BJ (cell line): ENCODE data around the gene CA10. TPM values are rescaled to one million over a fixed set of nuclear protein-coding genes. Genes with fewer than 3 reads are reported as not detected.

ENCODE experiments used
- CTCF ChIA-PET: fragments of 350-600 bp; formaldehyde crosslinking; extraction: SDS; loops from one replicate; lab custom pipeline; 2021; ENCODE audit warnings: antibody characterized with exemption, inconsistent platforms; lab: Yijun Ruan, JAX
- POLR2A ChIA-PET: fragments of 300-600 bp; sonication (Branson Sonifier 250); formaldehyde crosslinking; extraction: SDS; loops from one replicate; lab custom pipeline; 2021; ENCODE audit warnings: antibody characterized with exemption; lab: Charles Lee
- DNase-seq: peaks from one replicate; pipeline ENCODE4 v3.0.0-alpha.2; 2011; ENCODE audit warnings: low read depth
- H3K27me3 ChIP-seq: 2 replicates; pipeline ENCODE4 v1.6.0; 2011; ENCODE audit warnings: low read length; ENCODE audit not compliant: control insufficient read depth, insufficient read depth
- H3K36me3 ChIP-seq: 2 replicates; pipeline ENCODE4 v1.5.1; 2011; ENCODE audit warnings: low read length; ENCODE audit not compliant: control insufficient read depth, insufficient read depth
- H3K4me3 ChIP-seq: 2 replicates; pipeline ENCODE4 v1.5.1; 2011; ENCODE audit warnings: low read depth, mild to moderate bottlenecking, control low read depth, low read length
- CTCF ChIP-seq: IDR thresholded peaks from 2 replicates; pipeline ENCODE4 v1.5.1; 2011; ENCODE audit warnings: low read depth, mild to moderate bottlenecking, control low read depth, inconsistent platforms, low read length, moderate library complexity; ENCODE audit not compliant: insufficient read depth
- polyA plus RNA-seq: library from polyadenylated mRNA; depleted of rRNA; stranded (reverse); fragments of >200 nt; gene quantifications from 2 replicates; pipeline ENCODE4 v1.2.3, GENCODE V29; 2011

Gene CA10
- polyA plus RNA-seq, 1 experiment = not detected

- DNase-seq = no peak
- ChIA-PET CTCF (no interaction called here), POLR2A (no interaction called here)
- Histone ChIP-seq H3K4me3 (no peak overlapping the region), H3K36me3 (no peaks in the 10 kb centered on the region), H3K27me3 (no peaks in the 10 kb centered on the region)
- TF ChIP-seq CTCF = no peak
Measured at GRCh38 chr17:51935477-51935876, 223.0 kb downstream of the CA10 start.

- no peak for TF ChIP-seq CTCF
- no peak for DNase-seq
- no peaks in the 10 kb centered on the region for H3K36me3 ChIP-seq
- CTCF ChIA-PET = no interaction called here
- H3K27me3 ChIP-seq = no peaks in the 10 kb centered on the region
- no peak overlapping the region for H3K4me3 ChIP-seq
- POLR2A ChIA-PET = no interaction called here
Measured at GRCh38 chr17:51933647-51934046, 224.9 kb downstream of the CA10 start.

DNA sequence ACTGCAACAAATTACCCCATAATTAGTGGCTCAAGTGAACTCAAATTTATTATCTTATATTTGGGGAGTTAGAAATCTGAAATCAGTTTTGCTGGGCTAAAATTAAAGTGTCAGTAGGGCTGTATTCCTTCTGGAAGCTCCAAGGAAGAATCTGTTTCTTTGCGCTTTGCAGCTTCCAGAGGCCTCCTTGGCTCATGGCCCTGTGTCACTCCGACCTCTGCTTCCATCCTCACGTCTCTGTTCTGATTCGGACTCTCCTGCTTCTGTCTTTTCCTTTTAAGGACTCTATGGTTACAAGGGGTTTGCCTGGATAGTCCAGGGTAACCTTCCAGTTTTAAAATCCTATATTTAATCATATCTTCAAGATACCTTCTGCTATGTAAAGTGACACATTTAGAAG lies 232.1 kb downstream of the CA10 start:
- no peak for DNase-seq
- POLR2A ChIA-PET = no interaction called here
- Histone ChIP-seq H3K27me3 (no peaks in the 10 kb centered on the region), H3K36me3 (no peaks in the 10 kb centered on the region), H3K4me3 (no peak overlapping the region)
- CTCF ChIA-PET = no interaction called here
- TF ChIP-seq CTCF = no peak

DNA sequence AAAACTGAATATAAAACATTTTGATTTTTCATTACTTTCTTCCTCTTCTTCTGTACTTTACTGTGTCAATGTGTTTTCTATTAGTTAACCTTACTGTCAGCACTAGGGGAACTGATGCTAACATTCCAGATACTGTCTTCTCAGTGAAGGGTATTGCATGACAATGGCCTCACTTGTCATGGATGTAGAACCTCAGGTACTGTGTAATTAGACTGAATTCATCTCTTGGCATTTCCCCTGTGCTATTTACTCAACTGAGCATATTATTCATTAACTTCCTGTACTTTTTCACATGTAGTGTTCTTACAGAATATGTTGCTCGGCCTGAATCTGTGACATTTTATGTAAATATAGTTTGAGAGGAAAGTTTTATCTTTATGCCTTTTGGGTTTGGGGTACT lies 237.0 kb downstream of the CA10 start:
- no peak for TF ChIP-seq CTCF
- Histone ChIP-seq H3K27me3 (no peaks in the 10 kb centered on the region), H3K36me3 (no peaks in the 10 kb centered on the region), H3K4me3 (no peak overlapping the region)
- ChIA-PET POLR2A (no interaction called here), CTCF (no interaction called here)
- DNase-seq = no peak

- Histone ChIP-seq H3K27me3 (no peaks in the 10 kb centered on the region), H3K4me3 (no peak overlapping the region), H3K36me3 (no peaks in the 10 kb centered on the region)
- no peak for TF ChIP-seq CTCF
- DNase-seq = no peak
- CTCF ChIA-PET = no interaction called here
- POLR2A ChIA-PET = no interaction called here
Measured at GRCh38 chr17:51914577-51914976, 243.9 kb downstream of the CA10 start.
